K562 treated with DMSO at 1 percent for 4 hours (cell line): ENCODE results near the gene SLC25A5. TPM values are rescaled to one million over a fixed set of nuclear protein-coding genes. Genes with fewer than 3 reads are reported as not detected.

ENCODE experiments used
- total RNA-seq: library from RNA; unstranded; fragments of 300-600 nt; gene quantifications from 2 replicates; pipeline ENCODE4 v1.2.3, GENCODE V29; 2022; ENCODE audit not compliant: insufficient read depth

SLC25A5 gene
- total RNA-seq: 1,008 and 1,021 TPM in 2 replicates

GRCh38 chrX:119467842-119468550, at the start of gene SLC25A5:
SLC25A5 (plus strand) TSS chrX:119468444; CDS start chrX:119468516, 72 bp downstream.

Other genes with a start within 250 kb of the SLC25A5 start
- gene PGRMC1, start 232.2 kb upstream of the SLC25A5 start, total RNA-seq: 83.3 and 95.8 TPM in 2 replicates
- gene SLC25A43, start 69.1 kb upstream of the SLC25A5 start, total RNA-seq: 8.4 and 10.7 TPM in 2 replicates
- 25.6 and 30.1 TPM in 2 replicates for gene STEEP1, start 97.0 kb downstream of the SLC25A5 start, total RNA-seq
- 67.1 and 68.1 TPM in 2 replicates for gene UBE2A, start 106.1 kb downstream of the SLC25A5 start, total RNA-seq
- 10.3 and 12.8 TPM in 2 replicates for gene NKRF, start 138.0 kb downstream of the SLC25A5 start, total RNA-seq
- 48.4 and 52.1 TPM in 2 replicates for gene SEPTIN6, start 224.7 kb downstream of the SLC25A5 start, total RNA-seq